T-helper 17 cell (primary cell): ENCODE data around the gene MTHFS. TPM values are rescaled to one million over a fixed set of nuclear protein-coding genes. Genes with fewer than 3 reads are reported as not detected.

Experiments used
- ATAC-seq: fragments of 150-1000 bp; cut with Tn5 transposase; 2 replicates; pipeline ENCODE4 v1.10.0; 2021; ENCODE audit warnings: mild to moderate bottlenecking, moderate library complexity
- DNase-seq, 3 donors: peaks; one replicate each; pipeline versions ENCODE4 v3.0.0 to v3.0.0-alpha.2; 2020 to 2021
- H3K9me3 ChIP-seq: one replicate; pipeline ENCODE4 v1.7.0; 2013; ENCODE audit warnings: low read length, mild to moderate bottlenecking; ENCODE audit not compliant: control insufficient read depth, poor library complexity, severe bottlenecking
- H3K27ac Mint-ChIP-seq: one replicate; pipeline ENCODE4 v1.8.0; 2022; ENCODE audit warnings: mild to moderate bottlenecking, moderate library complexity, mixed read lengths
- H3K27me3 Mint-ChIP-seq: one replicate; pipeline ENCODE4 v1.8.0; 2022; ENCODE audit warnings: mixed read lengths
- H3K36me3 Mint-ChIP-seq: one replicate; pipeline ENCODE4 v1.8.0; 2022; ENCODE audit warnings: low read depth, mixed read lengths
- H3K4me1 Mint-ChIP-seq: one replicate; pipeline ENCODE4 v1.8.0; 2022; ENCODE audit warnings: mild to moderate bottlenecking, mixed read lengths
- H3K4me3 Mint-ChIP-seq: one replicate; pipeline ENCODE4 v1.8.0; 2022; ENCODE audit warnings: mild to moderate bottlenecking, moderate library complexity, mixed read lengths
- total RNA-seq, 4 donors: library from RNA in 2 of 4; stranded (reverse) in 2 of 4; gene quantifications; one replicate each; pipeline ENCODE4 v1.2.3 and lab custom pipeline; 2022 to 2026

The MTHFS gene
- total RNA-seq, 2 donors from 2014 or later, result 14.3 to 17.1 TPM

GRCh38 chr15:79881668-79882067 is 15.1 kb downstream of the MTHFS start:
- DNase-seq (no peak), ATAC-seq (no peak)
- Mint-ChIP-seq H3K27ac (no peak overlapping the region), H3K4me3 (no peak overlapping the region), H3K36me3 (peaks cover 14% of the 10 kb centered on the region), H3K4me1 (peaks cover 20% of the 10 kb centered on the region), H3K27me3 (no peaks in the 10 kb centered on the region)
- peaks cover 3% of the 10 kb centered on the region for H3K9me3 ChIP-seq

- Mint-ChIP-seq H3K4me3 (no peak overlapping the region), H3K27ac (no peak overlapping the region), H3K27me3 (no peaks in the 10 kb centered on the region), H3K4me1 (peaks cover 20% of the 10 kb centered on the region), H3K36me3 (peaks cover 14% of the 10 kb centered on the region)
- no peak for DNase-seq
- H3K9me3 ChIP-seq, result peaks cover 3% of the 10 kb centered on the region
- ATAC-seq, result no peak
These were observed 15.6 kb downstream of the MTHFS start for GRCh38 chr15:79881254-79881653.

DNA sequence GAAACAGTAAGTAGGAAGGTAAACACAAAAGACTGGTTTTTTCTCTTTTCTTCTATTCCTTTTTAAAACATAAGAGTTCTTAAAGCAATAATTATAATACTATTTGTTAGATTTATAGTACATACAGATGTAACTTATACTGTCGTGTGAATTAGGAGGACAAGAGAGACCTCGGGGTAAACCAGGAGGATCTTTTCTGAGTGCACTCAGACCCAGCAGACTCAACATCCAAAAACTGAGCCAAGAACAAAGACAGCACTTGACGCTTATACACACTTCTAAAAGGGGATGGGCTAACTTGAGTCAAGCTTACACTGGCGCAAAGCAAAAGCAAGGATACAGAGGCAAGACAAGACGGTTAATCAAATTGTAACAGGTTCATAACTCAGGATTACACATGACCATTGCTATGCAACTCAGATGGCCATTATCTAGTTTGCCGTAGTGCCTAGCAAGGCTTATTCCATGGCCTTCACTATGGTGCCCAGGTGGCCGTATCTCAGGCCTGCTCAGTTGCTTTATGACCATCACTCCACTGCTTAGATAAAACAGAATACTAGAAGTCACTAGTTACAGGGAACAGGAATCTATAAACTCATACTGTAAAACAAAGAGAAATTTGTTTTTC is 18.6 kb downstream of the MTHFS start:
- H3K4me1 Mint-ChIP-seq, result peaks cover 6% of the 10 kb centered on the region
- peaks cover 9% of the 10 kb centered on the region for H3K36me3 Mint-ChIP-seq
- no peaks in the 10 kb centered on the region for H3K27me3 Mint-ChIP-seq
- H3K4me3 Mint-ChIP-seq, result no peak overlapping the region
- H3K9me3 ChIP-seq, result peaks cover 6% of the 10 kb centered on the region
- DNase-seq, result no peak
- H3K27ac Mint-ChIP-seq, result no peak overlapping the region
- ATAC-seq, result no peak

DNA sequence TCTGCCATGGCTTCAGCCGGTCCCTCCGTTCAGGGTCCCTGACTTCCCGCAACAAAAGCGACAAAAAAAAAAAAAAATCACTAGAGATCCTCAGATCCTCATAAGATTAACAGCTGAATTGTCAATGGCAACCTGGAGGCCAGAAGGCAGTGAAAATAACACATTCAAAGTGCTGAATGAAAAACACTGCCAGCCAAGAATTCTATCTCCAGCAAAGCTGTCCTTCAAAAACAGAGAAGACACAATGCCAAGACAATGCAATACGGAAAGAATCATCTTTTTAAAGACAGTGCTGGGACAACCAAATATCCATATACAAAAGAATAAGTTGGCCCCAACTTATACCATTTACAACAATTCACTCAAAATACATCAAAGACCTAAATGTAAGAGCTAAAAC is 21.6 kb downstream of the MTHFS start:
- Mint-ChIP-seq H3K27me3 (no peaks in the 10 kb centered on the region), H3K27ac (no peak overlapping the region), H3K4me1 (peaks cover 13% of the 10 kb centered on the region), H3K4me3 (no peak overlapping the region), H3K36me3 (peaks cover 14% of the 10 kb centered on the region)
- DNase-seq, result no peak
- peaks cover 6% of the 10 kb centered on the region for H3K9me3 ChIP-seq
- ATAC-seq, result no peak

DNA sequence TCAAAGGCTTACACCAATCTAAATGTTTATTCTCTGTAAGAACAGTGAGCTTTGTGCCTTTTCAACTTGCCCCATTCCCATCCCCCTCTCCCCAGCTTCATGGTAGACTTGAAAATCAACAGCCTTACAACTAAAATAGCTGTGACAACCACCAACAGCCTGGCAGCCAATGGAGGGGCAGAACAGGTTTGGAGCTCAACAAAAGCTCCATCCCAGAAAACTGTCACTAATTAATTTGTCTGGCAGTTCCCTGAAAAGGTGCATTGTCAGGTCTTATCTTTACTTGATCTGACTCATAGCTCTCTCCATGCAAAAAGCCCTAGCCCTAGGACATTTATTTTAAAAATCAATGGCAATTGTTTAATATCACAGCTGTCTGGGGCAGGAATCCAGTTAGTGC is 22.6 kb downstream of the MTHFS start:
- Mint-ChIP-seq H3K27ac (peak overlapping the region; percentile 90), H3K27me3 (no peaks in the 10 kb centered on the region), H3K4me1 (peaks cover 13% of the 10 kb centered on the region), H3K4me3 (no peak overlapping the region), H3K36me3 (peaks cover 14% of the 10 kb centered on the region)
- no peak for ATAC-seq
- DNase-seq, result no peak
- H3K9me3 ChIP-seq, result peaks cover 6% of the 10 kb centered on the region

GRCh38 chr15:79872358-79873017 is 24.3 kb downstream of the MTHFS start:
- peak overlapping the region; percentile 90 for H3K27ac Mint-ChIP-seq
- no peak overlapping the region for H3K4me3 Mint-ChIP-seq
- peak in 2 of 3 donors; percentile 18 to 27 for DNase-seq
- H3K4me1 Mint-ChIP-seq, result peaks cover 17% of the 10 kb centered on the region
- no peaks in the 10 kb centered on the region for H3K27me3 Mint-ChIP-seq
- peak; percentile 89 for ATAC-seq
- H3K9me3 ChIP-seq, result peaks cover 4% of the 10 kb centered on the region
- H3K36me3 Mint-ChIP-seq, result peaks cover 16% of the 10 kb centered on the region

DNA sequence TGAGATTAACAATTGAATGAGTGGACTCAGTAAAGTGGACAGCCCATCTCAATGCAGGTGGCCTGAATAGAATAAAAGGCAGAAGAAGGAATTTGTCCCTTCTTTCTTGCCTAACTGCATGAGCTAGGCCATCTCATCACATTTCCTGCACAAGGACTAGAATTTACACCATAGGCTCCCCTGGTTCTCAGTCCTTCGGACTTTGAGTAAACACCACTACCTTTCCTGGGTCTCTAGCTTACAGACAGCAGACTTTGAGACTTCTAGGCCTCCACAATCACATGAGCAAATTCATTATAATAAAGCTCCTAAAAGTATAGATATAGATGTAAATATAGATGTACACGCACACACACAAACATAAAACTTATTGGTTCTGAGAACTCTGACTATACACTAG is 28.3 kb downstream of the MTHFS start:
- Mint-ChIP-seq H3K27ac (no peak overlapping the region), H3K4me1 (peaks cover 27% of the 10 kb centered on the region), H3K36me3 (peaks cover 15% of the 10 kb centered on the region), H3K4me3 (no peak overlapping the region), H3K27me3 (no peaks in the 10 kb centered on the region)
- H3K9me3 ChIP-seq, result no peaks in the 10 kb centered on the region
- ATAC-seq, result no peak
- DNase-seq, result no peak

DNA sequence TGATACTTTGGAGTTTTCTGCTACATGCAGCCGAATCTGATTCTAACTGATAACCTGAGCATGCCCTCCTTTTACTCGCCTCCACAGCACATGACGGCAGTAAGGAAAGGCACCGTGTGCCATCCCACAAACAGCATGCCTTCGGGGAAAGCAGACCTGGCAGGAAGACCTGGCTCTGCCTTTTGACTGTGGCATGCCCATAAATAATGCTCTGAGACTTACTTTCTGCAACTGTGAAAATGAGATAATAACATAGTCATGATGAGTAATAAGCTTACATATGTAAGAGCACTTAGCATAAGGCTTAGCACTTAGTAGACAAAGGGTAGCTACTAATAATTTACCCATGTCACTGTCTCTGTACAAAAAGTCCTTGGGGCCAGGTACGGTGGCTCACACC is 32.9 kb downstream of the MTHFS start:
- DNase-seq (no peak), ATAC-seq (no peak)
- H3K27ac Mint-ChIP-seq, result no peak overlapping the region
- no peak overlapping the region for H3K4me3 Mint-ChIP-seq
- no peaks in the 10 kb centered on the region for H3K27me3 Mint-ChIP-seq
- H3K9me3 ChIP-seq, result no peaks in the 10 kb centered on the region
- H3K4me1 Mint-ChIP-seq, result peaks cover 26% of the 10 kb centered on the region
- peaks cover 15% of the 10 kb centered on the region for H3K36me3 Mint-ChIP-seq

DNA sequence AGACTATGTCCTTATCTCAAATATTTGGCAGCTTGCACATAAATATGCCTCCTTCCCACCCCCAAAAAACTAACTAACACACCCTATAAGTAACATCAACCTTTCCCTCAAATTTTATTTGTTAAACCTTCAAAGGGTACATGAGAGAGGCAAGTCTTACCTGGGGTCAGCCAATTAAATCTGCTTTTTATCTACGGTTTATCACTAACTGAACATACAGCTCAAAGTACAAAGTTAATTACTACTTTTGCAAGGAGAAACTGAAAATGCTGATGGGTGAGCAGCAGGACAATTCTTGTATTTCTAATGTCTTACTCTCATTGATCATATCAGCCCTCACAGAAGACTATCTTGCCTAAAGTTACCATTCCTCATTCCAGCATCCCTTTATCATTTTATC is 34.6 kb downstream of the MTHFS start:
- Mint-ChIP-seq H3K27ac (no peak overlapping the region), H3K4me1 (peaks cover 23% of the 10 kb centered on the region), H3K36me3 (peaks cover 13% of the 10 kb centered on the region), H3K4me3 (no peak overlapping the region), H3K27me3 (no peaks in the 10 kb centered on the region)
- no peak for ATAC-seq
- no peaks in the 10 kb centered on the region for H3K9me3 ChIP-seq
- DNase-seq, result no peak

GRCh38 chr15:79860661-79861060 is 36.2 kb downstream of the MTHFS start:
- no peaks in the 10 kb centered on the region for H3K27me3 Mint-ChIP-seq
- no peak for DNase-seq
- H3K27ac Mint-ChIP-seq, result no peak overlapping the region
- H3K4me1 Mint-ChIP-seq, result peaks cover 20% of the 10 kb centered on the region
- no peak overlapping the region for H3K4me3 Mint-ChIP-seq
- no peaks in the 10 kb centered on the region for H3K9me3 ChIP-seq
- peaks cover 9% of the 10 kb centered on the region for H3K36me3 Mint-ChIP-seq
- ATAC-seq, result no peak

GRCh38 chr15:79858469-79858868 is 38.3 kb downstream of the MTHFS start:
- DNase-seq, result no peak
- Mint-ChIP-seq H3K27ac (no peak overlapping the region), H3K27me3 (no peaks in the 10 kb centered on the region), H3K4me3 (no peak overlapping the region), H3K36me3 (peaks cover 14% of the 10 kb centered on the region), H3K4me1 (peaks cover 21% of the 10 kb centered on the region)
- no peak for ATAC-seq
- no peaks in the 10 kb centered on the region for H3K9me3 ChIP-seq

- Mint-ChIP-seq H3K4me1 (peaks cover 28% of the 10 kb centered on the region), H3K27me3 (no peaks in the 10 kb centered on the region), H3K36me3 (peaks cover 13% of the 10 kb centered on the region), H3K4me3 (no peak overlapping the region), H3K27ac (no peak overlapping the region)
- ATAC-seq (peak; percentile 99), DNase-seq (peak; percentile 12 to 42 (median 13))
- no peaks in the 10 kb centered on the region for H3K9me3 ChIP-seq
These were observed 43.1 kb downstream of the MTHFS start for GRCh38 chr15:79853492-79854328.

DNA sequence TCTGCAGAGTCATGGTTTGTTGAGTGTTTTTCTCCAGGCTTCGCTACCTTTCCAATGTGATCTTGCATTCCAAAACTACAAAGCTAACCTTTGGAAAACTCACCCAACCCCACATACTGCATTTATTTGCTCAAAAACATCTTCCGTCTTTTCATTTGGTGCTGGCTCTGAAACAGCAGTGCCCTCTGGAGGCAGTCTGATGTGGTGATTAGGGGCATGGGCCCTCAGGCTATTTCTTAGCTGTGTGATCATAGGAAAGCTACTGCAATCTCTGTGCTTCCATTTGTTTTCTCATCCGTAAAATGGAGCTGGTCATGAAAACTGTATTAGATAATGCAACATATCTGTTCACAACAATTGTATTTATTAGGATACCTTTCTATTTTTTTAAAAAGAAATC is 47.0 kb downstream of the MTHFS start:
- H3K27ac Mint-ChIP-seq, result peak overlapping the region; percentile 27
- H3K9me3 ChIP-seq, result no peaks in the 10 kb centered on the region
- H3K4me1 Mint-ChIP-seq, result peaks cover 36% of the 10 kb centered on the region
- ATAC-seq (no peak), DNase-seq (no peak)
- H3K27me3 Mint-ChIP-seq, result no peaks in the 10 kb centered on the region
- H3K4me3 Mint-ChIP-seq, result no peak overlapping the region
- H3K36me3 Mint-ChIP-seq, result peaks cover 23% of the 10 kb centered on the region
